Lower leg skin (tissue), 3 donors: ENCODE results near the gene CCL8.

Source experiments
- CTCF ChIP-seq, 3 donors: fragments of 450-650 bp; IDR thresholded peaks; one replicate each; pipeline ENCODE4 v1.5.1; 2016; ENCODE audit warnings: antibody characterized with exemption in 3 of 3, mild to moderate bottlenecking in 3 of 3, moderate library complexity in 2 of 3
- POLR2A ChIP-seq, 2 donors: fragments of 450-650 bp; IDR thresholded peaks; one replicate each; pipeline ENCODE4 v1.6.1; 2016 to 2017; ENCODE audit warnings: antibody characterized with exemption in 2 of 2, mild to moderate bottlenecking in 1 of 2, moderate library complexity in 1 of 2

- TF ChIP-seq POLR2A (IDR thresholded peaks at IDR 0.05) = no peak
- no peak for TF ChIP-seq CTCF (IDR thresholded peaks at IDR 0.05)
Measured at GRCh38 chr17:34311291-34311690, 7.9 kb upstream of the CCL8 start.
